GM12873 (cell line): ENCODE data around the gene MED27.

Experiments used
- CTCF ChIP-seq: IDR thresholded peaks from 2 replicates; pipeline ENCODE4 v1.5.1; 2012; ENCODE audit warnings: low read depth, mild to moderate bottlenecking, moderate library complexity, low read length, control low read depth; ENCODE audit not compliant: insufficient read depth; ENCODE audit errors: missing control alignments

Gene MED27

GRCh38 chr9:132014218-132014805, 65.4 kb downstream of the MED27 start:
- TF ChIP-seq CTCF = no peak

- TF ChIP-seq CTCF = no peak
Measured at GRCh38 chr9:132012704-132013357, 66.8 kb downstream of the MED27 start.

GRCh38 chr9:132011896-132012295, 67.8 kb downstream of the MED27 start:
- no peak for TF ChIP-seq CTCF

- TF ChIP-seq CTCF = no peak
Measured at GRCh38 chr9:132011309-132011708, 68.4 kb downstream of the MED27 start.

DNA sequence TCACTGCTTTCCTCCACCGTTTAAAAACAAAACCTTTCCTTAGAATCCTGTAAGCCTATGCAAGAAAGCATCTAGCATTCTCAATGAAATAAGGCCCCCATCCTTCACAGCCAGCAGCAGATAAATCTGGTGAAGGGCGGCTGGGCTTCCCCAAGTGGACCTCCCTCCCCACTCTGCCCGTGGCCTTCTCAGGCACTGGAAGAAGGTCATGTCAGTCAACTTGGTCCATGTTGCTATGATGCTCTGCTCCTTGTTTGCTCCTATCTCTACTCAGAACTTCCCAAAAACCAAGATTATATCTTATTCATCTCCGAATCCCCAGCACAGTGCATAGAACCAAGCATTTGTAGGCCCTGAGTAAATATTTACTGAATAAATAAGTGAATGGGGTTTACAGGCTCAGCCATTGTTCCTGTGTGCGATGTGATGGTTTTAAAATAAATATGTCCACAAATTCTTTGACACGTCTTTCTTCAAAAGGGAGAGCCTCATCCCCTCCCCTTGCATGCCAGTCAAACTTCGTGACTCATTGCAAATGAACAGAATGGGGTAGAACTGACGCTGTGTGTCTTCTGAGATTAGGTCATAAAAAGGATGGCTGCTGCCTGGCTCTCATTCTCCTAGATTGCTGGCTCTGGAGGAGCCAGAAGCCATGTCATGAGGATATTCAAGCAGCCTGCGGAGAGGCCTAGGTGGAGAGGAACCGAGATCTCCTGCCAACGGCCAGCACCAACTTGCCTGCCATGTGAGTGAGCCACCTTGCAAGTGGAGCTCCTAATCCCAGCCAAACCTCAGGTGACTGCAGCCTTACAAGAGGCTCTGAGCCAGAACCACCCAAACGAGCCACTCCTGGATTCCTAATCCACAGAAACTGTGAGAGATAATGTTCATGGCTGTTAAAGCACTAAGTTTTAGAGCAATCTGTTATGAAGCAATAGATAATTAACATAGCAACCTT, 70.5 kb downstream of the MED27 start:
- TF ChIP-seq CTCF = no peak

DNA sequence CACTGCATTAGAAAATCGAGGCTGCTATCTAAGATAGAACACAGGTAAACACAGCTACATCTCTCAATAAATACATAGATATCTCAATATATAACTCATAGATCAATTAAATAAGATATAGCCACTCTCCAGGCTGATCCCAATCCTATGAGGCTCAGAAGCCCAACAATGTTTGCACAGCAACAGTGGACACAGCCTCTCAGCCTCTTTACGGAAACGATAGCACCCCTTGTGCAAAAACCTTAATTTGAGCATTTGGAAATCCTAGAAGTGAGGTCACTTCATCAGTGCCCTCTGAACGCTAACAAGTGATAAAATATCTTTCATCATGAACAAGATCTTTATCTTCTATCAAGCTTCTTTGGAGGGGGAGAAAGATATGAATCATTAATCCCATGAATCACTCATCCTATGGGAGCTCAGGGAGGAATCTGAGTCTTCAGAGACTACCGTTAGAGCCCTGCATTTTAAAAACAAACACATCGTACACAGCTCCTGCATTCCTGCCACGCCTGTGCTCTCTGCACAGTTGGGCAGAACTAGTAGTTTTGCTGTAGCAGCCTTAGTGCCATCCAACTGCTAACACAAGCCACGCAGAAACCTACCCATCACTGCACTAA, 71.4 kb downstream of the MED27 start:
- no peak for TF ChIP-seq CTCF
